HG02610 (cell line): ENCODE measurements around the gene ECT2.
"Not testable (repeated sequence)": the region's sequence is repeated elsewhere in the genome, so short reads cannot be mapped to it uniquely, and the experiment has no call there.

Experiments
- ATAC-seq: cut with Tn5 transposase; IDR thresholded peaks from one replicate; pipeline ENCODE4 v1.9.1; 2021; ENCODE audit warnings: mild to moderate bottlenecking, moderate library complexity; ENCODE audit not compliant: unreplicated experiment

The ECT2 gene

DNA sequence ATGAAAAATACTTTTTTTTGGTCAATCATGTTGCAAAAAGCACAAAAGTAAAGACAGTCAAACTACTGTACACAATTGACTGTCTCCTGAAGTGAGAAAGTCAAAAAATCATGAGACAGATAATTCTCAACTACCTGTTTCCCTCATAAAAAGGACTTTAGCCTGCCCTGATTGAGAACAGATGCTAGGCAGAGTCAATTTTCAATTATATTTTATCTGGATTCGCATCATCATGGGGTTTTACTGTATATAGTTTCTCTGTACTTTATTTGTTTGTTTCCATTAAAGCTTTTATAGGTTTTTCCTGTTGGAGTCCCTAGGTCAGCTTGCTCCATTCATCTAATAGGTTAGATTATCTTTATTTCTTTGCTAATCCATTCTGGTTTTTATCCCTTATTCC, 53.8 kb downstream of the ECT2 start:
- no peak for ATAC-seq

DNA sequence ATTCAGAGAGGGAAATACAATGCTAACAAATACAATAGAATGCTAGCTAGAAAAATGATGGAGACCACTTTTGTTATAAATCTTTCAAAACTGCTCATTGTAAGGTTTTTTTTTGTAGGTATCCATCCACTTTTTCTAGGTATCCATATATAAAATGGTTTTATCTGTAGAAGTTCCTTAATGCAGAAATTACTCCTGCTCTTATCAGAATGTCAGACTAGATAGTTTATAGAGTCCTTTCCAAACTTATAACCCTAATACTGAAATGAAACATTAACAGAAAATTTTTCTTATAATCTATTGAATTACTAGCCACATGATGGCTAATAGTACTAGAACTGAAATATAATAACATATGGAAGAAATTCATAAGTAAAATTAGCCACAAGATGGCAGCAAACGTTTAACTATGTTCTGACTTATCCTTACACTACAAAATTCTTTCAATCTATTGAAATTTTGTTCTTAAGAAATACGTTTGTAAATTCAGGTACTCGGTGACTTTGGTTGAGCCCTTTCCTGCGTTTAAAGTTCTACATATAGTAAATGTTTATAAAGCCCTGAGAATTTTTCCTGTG, 58.5 kb downstream of the ECT2 start:
- ATAC-seq = no peak

DNA sequence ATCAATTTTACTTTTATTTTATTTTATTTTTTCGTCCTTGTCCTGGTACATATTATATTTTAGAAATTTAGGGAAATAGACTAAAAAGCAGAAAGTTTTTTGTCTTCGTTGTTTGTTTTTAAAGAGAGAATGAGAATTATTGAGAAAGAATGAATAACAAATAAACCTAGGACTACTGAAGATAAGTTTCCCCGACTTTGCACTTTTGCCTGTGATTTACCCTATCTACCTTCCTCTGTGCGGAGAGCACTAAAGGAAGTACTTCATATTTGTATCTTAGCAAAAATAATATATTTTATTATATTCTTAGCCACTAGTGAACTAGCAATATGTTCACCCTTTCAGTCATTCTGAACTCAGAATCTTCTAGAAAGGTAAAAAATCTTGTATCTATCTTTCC, 60.6 kb downstream of the ECT2 start:
- no peak for ATAC-seq

DNA sequence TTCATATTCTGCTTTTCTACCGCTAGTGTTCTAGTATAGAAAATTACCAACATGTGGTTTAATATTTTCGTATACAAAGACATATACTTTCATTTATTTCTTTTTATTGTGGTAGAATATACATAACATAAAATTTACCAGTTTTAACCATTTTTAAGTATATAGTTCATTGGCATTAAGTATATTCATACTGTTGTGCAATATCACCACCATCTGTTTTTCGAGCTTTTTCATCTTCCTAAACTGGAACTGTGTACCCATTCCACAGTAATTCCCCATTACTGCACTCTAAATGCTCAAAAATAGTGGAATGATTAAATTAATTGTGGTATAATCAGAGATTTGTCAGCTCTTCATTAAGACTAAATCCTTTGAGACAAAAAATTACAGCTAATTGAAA, 62.9 kb downstream of the ECT2 start:
- ATAC-seq = no peak

DNA sequence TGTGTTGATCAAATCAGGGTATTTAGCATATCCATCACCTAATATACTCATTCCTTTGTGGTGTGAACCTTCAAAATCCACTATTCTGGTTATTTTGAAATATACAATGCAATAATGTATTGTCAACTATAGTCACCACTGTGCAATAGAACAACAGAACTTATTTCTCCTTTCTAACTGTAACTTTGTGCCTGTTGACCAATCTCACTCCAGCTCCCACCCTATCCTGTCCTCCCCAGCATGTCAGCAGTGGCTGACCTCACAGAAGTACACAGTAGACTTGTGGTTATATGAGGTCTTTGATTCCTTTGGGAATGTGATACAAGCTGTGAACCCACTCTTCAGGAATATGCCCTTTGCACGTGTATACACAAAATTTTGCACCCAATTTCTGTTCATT, 64.2 kb downstream of the ECT2 start:
- no peak for ATAC-seq

DNA sequence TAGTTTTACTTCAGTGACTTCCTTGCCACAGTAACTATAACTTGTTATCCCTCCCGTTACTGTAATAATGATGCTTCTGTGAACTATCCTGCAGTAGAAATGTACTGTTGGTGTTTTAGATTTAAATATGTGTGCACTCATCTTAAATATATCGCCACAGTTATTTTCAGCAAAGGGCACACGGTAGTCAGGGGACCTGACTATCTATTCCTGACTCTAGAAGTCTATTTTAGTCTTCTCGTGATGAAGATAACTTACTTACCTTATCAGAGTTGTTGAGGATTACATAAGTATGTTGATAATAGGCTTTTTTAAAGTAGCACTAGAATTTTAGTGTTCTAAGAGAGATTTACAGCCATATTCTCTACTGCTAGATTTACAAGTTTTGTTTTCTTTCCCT, 65.3 kb downstream of the ECT2 start:
- no peak for ATAC-seq

DNA sequence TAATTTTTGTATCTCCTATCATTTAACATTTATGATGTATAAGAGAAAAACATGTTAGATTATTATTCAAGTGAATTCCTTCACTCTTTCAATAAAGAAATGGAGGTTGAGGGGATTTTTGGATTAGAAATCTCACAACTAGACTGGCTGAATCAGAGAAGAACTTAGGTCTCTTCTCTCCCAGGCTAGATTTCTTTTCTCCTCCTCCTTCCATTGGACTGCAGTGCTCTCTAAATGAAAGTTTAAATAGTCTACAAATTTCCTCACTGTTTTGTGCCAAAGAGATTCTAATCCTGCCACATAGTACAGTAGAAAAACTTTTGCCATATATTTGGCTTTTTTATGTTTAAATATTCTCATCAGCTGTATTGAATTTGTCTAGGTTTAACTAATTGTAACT, 65.8 kb downstream of the ECT2 start:
- no peak for ATAC-seq

DNA sequence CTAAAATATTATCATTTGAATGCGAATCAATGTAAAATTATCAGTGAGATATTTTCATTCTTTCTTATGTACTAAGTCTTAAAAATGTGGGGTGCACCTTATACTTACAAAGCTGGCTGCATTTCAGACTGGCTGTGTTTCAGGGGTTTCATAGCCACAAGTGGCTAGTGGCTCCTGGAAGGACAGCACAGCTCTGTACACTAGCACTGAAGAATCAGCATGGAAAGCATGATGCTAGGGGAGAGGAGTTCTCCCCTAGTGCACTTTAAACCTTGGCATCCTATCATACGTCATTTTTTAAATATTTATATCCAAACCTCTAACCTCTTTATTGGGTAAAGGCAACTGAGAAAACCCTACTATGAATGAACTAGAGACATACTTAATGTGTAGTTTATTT, 66.4 kb downstream of the ECT2 start:
- no peak for ATAC-seq

DNA sequence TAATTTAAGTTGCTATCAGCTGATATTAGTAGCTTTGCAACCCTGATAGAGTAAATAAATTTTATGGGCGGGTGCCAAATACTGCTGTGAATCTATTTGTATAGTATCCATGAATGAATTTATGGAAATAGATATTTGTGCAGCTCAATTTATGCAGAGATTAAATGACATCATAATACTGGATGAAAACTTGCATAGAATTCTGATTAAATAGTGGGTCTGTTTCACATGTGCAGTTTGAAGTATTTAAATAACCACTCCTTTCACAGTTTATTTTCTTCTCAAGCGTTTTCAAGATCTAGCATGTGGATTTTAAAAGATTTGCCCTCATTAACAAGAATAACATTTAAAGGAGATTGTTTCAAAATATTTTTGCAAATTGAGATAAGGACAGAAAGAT, 70.0 kb downstream of the ECT2 start:
- ATAC-seq = no peak

DNA sequence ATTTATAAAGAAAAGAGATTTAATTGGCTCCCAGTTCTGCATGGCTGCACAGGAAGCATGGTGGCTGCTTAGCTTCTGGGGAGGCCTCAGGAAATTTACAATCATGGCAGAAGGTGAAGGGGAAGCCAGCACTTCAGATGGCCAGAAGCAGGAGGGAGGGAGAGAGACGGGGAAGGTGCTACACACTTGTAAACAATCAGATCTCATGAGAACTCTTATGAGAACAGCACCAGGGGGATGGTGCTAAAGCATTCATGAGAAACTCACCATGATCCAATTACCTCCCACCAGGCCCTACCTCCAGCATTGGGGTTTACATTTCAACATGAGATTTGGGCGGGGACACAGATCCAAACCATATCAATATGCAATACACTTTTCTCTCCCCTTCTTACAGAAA, 73.7 kb downstream of the ECT2 start:
- ATAC-seq = no peak

DNA sequence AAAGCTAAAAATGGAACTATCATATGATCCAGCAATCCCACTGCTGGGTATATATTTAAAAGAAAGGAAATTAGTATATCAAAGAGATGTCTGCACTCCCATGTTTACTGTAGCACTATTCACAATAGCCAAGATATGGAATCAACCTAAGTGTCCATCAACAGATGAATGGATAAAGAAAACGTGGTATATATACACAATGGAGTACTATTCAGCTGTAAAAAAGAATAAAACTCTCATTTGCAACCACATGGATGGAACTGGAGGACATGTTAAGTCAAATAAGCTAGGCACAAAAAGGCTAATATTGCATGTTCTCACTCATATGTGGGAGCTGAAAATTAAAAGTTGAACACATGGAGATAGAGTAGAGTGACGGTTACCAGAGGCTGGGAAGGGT, 76.7 kb downstream of the ECT2 start:
- ATAC-seq = not testable (repeated sequence)

DNA sequence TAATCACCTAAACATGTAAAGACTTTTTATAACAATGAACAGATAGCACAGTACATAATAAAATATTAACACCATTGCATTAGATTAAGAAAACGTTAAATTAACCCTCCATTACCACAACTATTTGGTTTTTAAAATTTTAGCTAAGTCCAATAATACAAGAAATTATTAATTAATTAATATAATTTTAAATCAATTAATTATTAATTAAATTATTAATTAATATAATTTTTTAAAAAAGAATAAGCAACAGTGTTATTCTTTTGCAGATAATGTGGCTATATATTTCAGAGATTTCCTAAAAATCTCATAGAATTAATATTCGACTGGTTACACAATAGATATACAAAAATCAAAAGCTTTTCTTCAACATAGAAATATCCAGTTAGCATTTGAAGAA, 82.5 kb downstream of the ECT2 start:
- ATAC-seq = no peak

DNA sequence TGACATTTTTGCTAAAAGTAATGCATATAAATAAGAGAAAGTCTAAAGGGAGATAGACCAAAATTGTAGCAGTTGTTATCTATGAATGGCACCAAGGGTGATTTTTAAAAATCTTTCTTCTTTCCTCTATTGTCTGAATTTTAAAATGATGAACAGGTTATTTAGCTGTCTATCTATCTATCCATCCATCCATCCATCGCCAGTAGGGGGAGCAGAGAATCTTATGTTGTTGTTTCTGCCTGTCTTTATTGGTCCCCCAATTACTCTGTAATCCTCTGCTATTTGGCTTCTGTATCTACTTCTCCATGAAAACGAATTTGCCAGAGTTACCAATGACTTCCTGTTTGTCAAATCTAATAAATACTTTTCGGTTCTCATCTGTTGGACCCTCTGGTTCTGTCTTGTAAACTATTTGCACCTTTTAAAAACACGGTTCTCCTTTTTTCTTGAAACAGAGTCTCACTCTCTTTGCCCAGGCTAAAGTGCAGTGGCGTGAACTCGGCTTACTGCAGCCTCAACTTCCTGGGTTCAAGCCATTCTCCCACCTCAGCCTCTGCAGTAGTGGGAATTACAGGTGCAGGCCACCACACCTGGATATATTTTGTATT, 86.0 kb downstream of the ECT2 start:
- peak; percentile 57 for ATAC-seq

DNA sequence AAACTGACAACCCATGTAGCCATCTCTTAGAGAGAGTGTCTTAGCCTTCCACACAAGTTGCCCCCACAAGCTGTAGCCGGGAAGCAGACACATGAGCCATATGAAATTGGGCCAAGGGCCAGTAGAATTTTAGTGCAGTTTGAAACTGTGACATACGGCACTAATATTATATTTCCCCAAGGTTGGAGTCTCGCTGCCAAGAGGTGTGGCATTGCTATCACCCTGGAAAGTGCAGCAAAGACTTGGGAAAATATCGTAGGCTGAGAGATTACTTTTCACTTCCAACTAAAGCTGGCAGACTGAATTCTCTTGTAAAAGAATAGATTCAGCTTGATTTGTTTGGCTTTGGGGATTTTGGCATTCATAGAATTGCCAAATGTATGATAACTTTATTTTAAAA, 89.2 kb downstream of the ECT2 start:
- no peak for ATAC-seq

DNA sequence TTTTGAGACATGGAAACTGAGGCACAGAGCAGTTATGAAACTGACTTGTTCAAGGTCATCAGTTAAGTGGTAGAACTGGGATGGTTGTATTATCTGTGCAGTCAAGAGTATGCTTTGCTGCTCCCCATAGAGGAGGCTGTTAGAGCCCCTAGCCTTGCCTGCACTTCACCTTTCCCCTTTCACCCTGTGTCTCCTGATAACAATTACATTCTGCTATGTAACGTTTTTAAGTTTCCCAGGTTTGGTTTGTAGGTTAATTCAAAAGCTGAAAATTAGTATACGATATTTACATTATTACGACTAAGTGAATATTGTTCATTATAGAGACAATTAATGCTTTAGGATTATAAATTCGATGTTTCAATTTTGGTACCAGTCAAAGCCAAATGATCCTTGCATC, 89.9 kb downstream of the ECT2 start:
- no peak for ATAC-seq

DNA sequence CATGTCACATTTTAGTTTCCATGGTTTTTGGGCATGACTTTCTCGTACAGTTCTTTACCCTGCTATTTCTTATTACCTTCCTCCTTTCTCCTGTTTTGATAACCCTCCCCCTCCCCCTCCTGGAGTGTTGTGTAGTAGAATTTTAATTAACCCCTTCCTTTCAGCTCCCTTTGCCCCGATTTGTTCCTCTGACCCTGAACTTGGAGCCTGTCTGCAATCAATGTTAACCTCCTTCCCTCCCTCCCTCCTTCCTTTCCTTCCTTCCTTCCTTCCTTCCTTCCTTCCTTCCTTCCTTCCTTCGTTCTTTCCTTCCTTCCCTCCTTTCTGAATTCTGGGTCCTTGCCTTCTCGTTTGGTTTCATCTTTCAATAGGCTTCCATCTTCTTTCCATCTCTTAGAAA, 90.4 kb downstream of the ECT2 start:
- ATAC-seq = no peak

DNA sequence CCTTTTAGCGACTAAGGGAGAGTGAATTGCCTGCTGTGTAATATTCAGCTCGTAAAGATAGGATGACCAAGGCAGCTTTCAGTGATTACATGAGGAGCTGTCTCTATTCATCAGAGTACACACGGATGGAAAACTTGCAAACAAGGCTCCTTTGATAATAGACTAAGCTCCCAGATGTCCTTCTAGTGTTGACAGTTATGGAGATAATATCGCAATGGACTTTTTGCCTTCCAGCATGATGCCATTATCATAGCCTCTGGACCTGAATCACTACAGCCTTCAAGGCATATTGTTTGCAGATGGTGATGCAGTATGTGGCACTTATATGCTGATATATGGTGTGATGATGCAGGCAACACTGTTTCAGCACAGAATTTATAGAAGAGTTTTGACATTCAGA, 93.9 kb downstream of the ECT2 start:
- no peak for ATAC-seq

DNA sequence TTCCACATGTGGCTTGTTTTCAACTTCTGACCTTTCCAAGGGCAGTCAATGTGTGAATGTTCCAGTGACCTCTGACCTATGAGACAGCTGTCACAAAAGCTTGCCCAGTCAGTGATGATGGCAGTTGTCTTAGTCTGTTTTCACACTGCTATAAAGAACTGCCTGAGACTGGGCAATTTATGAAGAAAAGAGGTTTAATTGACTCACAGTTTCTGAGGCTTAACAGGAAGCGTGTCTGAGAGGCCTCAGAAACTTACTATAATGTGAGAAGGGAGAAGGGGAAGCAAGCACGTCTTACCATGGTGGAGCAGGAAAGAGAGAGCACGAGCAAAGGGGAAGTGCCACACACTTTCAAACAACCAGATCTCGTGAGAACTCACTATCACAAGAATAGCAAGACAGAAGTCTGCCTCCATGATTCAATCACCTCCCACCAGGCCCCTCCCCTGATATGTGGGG, 95.6 kb downstream of the ECT2 start:
- no peak for ATAC-seq

DNA sequence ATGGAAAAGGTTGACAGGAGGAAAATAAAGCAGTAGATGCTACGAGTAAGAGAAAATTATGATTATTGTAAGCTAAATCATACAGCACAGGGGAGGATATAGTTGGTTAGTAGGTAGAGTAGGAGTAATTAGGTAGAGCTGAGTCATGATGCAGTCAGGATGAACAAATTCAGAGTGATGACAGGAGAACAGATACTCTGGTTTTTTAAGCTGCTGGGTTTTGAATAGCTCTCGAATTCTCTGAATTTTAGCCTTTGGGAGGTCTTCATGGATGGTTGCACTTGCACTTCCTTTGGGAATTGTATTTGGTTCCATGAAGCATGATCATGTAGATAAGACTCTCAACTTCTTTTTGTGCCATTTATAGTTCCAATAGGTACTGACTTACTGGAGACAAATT, 96.2 kb downstream of the ECT2 start:
- no peak for ATAC-seq

DNA sequence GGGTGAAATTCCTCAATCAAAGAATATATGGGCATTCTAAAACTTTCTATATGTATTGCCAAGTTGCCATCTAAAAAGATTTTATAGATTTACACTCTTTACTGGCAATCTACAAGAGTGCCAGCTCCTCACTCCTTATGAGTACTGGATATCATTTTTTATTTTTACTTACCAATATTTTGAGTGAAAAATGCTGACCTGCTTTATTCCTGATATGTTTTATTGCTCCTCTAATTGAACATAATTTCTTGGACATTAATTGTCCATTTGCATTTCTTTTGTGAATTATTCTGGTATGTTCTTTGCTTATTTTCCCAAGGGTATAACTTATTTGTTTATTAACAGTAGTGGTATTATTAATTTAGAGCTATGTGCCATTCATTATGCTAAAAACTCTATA, 96.8 kb downstream of the ECT2 start:
- no peak for ATAC-seq

DNA sequence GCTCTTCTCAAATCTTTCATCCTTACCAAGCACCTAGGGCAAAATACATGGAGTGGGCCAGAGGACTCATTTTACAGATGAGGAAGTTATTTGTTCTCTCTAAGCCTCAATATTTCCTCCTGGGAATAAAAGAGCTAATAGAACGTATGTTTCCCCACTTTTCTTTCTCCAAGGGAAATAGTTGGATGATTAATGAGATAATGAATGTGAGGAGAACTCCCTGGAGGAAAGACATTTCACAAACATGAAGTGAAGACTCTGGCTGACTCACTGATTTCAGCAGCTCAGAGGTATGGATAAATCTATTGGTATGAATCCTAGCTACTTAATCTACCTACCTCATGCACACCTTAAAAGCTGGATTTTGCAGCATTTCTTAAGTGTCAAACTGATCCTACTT, 98.4 kb downstream of the ECT2 start:
- ATAC-seq = no peak

DNA sequence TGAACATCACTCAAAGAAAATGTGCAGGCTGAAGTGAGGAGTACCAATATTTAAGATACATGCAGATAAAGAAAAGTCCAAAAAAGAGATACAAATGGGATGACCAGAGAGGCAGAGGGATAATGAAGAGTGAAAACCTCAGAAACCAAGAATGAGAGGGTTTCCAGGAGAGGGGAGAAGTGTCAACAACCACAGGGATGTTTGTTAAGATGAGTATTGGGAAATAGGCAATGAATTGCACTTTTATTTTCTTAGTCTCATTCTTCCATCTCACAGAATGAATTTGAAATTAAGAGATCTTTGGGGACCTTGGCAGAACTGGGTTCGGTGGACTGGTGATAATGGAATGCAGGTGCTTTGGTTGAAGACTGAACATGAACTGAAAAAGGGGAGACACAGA, 102.5 kb downstream of the ECT2 start:
- no peak for ATAC-seq

DNA sequence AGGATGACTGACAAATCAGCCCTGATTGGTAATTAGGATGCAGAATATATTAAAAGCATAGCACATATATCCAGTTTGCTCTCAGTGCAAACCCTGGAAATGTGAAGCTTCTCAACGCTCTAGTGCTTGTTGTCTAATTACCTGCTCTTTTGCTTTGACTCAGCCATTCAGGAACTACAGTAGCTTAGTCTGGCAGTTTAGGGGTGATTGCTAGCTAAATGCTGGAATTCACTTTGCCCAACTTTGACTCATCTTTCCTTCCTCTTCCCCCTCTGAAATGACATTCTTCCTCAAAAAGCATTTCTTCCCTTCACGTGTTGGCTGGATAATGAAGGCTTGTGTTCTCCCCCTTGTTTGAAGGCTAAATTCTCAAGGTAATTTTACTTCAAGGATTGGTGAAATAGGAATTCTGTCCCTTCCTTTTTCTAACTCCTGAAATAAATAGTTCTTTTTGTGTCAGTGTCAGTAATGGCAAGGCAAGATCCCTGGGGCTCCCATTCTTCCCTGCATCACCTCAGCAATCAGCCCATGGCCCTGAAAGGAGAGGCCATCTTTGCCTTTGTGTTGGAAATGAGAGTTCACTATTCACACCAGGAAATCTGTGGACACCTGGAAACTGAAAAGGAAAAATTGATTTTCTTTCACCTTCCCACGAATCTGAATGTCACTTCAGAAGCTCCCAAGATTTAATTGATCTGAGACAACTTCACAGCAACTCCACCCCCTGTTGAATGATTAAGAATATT, 103.6 kb downstream of the ECT2 start:
- ATAC-seq = no peak
